Colonic mucosa (tissue), 4 donors: Measurements from ENCODE around the gene LGI4. TPM values are rescaled to one million over a fixed set of nuclear protein-coding genes. Genes with fewer than 3 reads are reported as not detected.

Source experiments
- DNase-seq: peaks from one replicate; pipeline ENCODE4 v3.0.0-alpha.2; 2020
- H3K27ac ChIP-seq: fragments of 200-600 bp; one replicate; pipeline ENCODE4 v1.8.0; 2021
- H3K27me3 ChIP-seq: fragments of 200-600 bp; one replicate; pipeline ENCODE4 v1.8.0; 2021
- H3K36me3 ChIP-seq: fragments of 200-600 bp; one replicate; pipeline ENCODE4 v1.8.0; 2021
- H3K4me1 ChIP-seq: fragments of 200-600 bp; one replicate; pipeline ENCODE4 v1.8.0; 2021; ENCODE audit warnings: mild to moderate bottlenecking
- H3K4me3 ChIP-seq: fragments of 200-600 bp; one replicate; pipeline ENCODE4 v1.8.0; 2021
- H3K9ac ChIP-seq, 2 donors: one replicate each; pipeline ENCODE4 v1.7.0; 2013; ENCODE audit warnings: control low read depth in 2 of 2, low read depth in 2 of 2, low read length in 2 of 2
- H3K9me3 ChIP-seq: fragments of 200-600 bp; one replicate; pipeline ENCODE4 v1.8.0; 2021
- CTCF ChIP-seq: fragments of 200-600 bp; IDR thresholded peaks from one replicate; pipeline ENCODE4 v1.8.0; 2022; ENCODE audit warnings: antibody characterized with exemption, mild to moderate bottlenecking
- intact Hi-C: fragments of 100-400 bp; cut with DNase I; formaldehyde crosslinking; loops from one replicate; pipeline ENCODE4 v1.14.1; 2022
- total RNA-seq, 2 donors: library from RNA; stranded (reverse); fragmentation: NEBNext Ultra II Directional in 1 of 2; extraction: Animal tissue kit (Norgen Biotek cat#: 25700) in 1 of 2; gene quantifications; one replicate each; pipeline ENCODE4 v1.2.1, GENCODE V29; 2021
- donor health status: healthy.
- donor health status: DM: no; HTN: no; CAD: no.
- donor health status: DM: no; HTN: no; CAD: no.

LGI4 gene
- total RNA-seq, 2 donors from 2014 or later, result 5.8 to 10.2 TPM

- no peaks in the 10 kb centered on the region for H3K27me3 ChIP-seq
- no peaks in the 10 kb centered on the region for H3K9me3 ChIP-seq
- intact Hi-C loops, result no loop called here
- DNase-seq, result no peak
- peak overlapping the region in 1 of 2 donors; percentile 63 for H3K9ac ChIP-seq
- peak overlapping the region; percentile 89 for H3K27ac ChIP-seq
- H3K36me3 ChIP-seq, result no peaks in the 10 kb centered on the region
- peaks cover 27% of the 10 kb centered on the region for H3K4me1 ChIP-seq
- no peak overlapping the region for H3K4me3 ChIP-seq
- TF ChIP-seq CTCF, result no peak
Measured at GRCh38 chr19:35127871-35128270, 7.0 kb downstream of the LGI4 start.

GRCh38 chr19:35126624-35126959 is 8.3 kb downstream of the LGI4 start:
- TF ChIP-seq CTCF, result no peak
- Histone ChIP-seq H3K36me3 (no peaks in the 10 kb centered on the region), H3K9ac (peak overlapping the region in 1 of 2 donors; percentile 37), H3K9me3 (no peaks in the 10 kb centered on the region), H3K4me3 (no peak overlapping the region), H3K27ac (peak overlapping the region; percentile 89), H3K4me1 (peaks cover 31% of the 10 kb centered on the region), H3K27me3 (no peaks in the 10 kb centered on the region)
- DNase-seq, result no peak
- intact Hi-C loops, result no loop called here

- Histone ChIP-seq H3K4me1 (peaks cover 31% of the 10 kb centered on the region), H3K27ac (peak overlapping the region; percentile 92), H3K36me3 (no peaks in the 10 kb centered on the region), H3K4me3 (no peak overlapping the region), H3K9me3 (no peaks in the 10 kb centered on the region), H3K27me3 (no peaks in the 10 kb centered on the region), H3K9ac (peak overlapping the region in 1 of 2 donors; percentile 84)
- no peak for DNase-seq
- intact Hi-C loops, result no loop called here
- no peak for TF ChIP-seq CTCF
Measured at GRCh38 chr19:35125749-35126623, 8.9 kb downstream of the LGI4 start.

- H3K9me3 ChIP-seq, result no peaks in the 10 kb centered on the region
- no peak overlapping the region for H3K4me3 ChIP-seq
- H3K4me1 ChIP-seq, result peaks cover 34% of the 10 kb centered on the region
Measured at GRCh38 chr19:35125270-35125717, 9.6 kb downstream of the LGI4 start.

More at GRCh38 chr19:35125270-35125717, 9.6 kb downstream of the LGI4 start:
- peak overlapping the region; percentile 92 for H3K27ac ChIP-seq
- H3K36me3 ChIP-seq, result no peaks in the 10 kb centered on the region
- TF ChIP-seq CTCF, result no peak
- intact Hi-C loops, result no loop called here
- no peaks in the 10 kb centered on the region for H3K27me3 ChIP-seq
- peak overlapping the region in 1 of 2 donors; percentile 84 for H3K9ac ChIP-seq
- no peak for DNase-seq
